ENCODE data around the gene TRAPPC4.

- TF ChIP-seq CTCF (IDR thresholded peaks at IDR 0.05) (no peak), POLR2A (IDR thresholded peaks at IDR 0.05) (no peak), POLR2AphosphoS5 (IDR thresholded peaks at IDR 0.05) (no peak)
These were observed 33.7 kb upstream of the TRAPPC4 start for GRCh38 chr11:118984825-118985224.
